WTC11 (cell line): ENCODE results near the gene CTNND2. TPM values are rescaled to one million over a fixed set of nuclear protein-coding genes. Genes with fewer than 3 reads are reported as not detected.

Experiments used
- ATAC-seq: fragments of 200-7000 bp; cut with Tn5 transposase; 2 replicates; pipeline ENCODE4 v1.10.0; 2021; ENCODE audit warnings: mild to moderate bottlenecking, moderate library complexity
- CTCF ChIA-PET: fragments of 300-600 bp; sonication (Branson Sonifier 250); formaldehyde crosslinking; loops from one replicate; lab custom pipeline; 2021; ENCODE audit warnings: antibody characterized with exemption; lab: Charles Lee
- POLR2A ChIA-PET: fragments of 350-600 bp; sonication (Branson Sonifier 250); formaldehyde crosslinking; loops from one replicate; lab custom pipeline; 2021; ENCODE audit warnings: antibody characterized with exemption; lab: Charles Lee
- DNase-seq: peaks from one replicate; pipeline ENCODE4 v3.0.0; 2021; ENCODE audit warnings: low spot score
- H3K27ac Mint-ChIP-seq: 2 replicates; pipeline ENCODE4 v1.8.0; 2021; ENCODE audit warnings: mixed read lengths
- H3K27me3 Mint-ChIP-seq: 2 replicates; pipeline ENCODE4 v1.8.0; 2021; ENCODE audit warnings: low read depth, mild to moderate bottlenecking, moderate library complexity, mixed read lengths
- H3K36me3 Mint-ChIP-seq: 2 replicates; pipeline ENCODE4 v1.8.0; 2021; ENCODE audit warnings: mixed read lengths
- H3K4me1 Mint-ChIP-seq: 2 replicates; pipeline ENCODE4 v1.8.0; 2022; ENCODE audit warnings: mixed read lengths
- H3K4me3 Mint-ChIP-seq: 2 replicates; pipeline ENCODE4 v1.8.0; 2021; ENCODE audit warnings: mild to moderate bottlenecking, moderate library complexity, mixed read lengths
- H3K9me3 Mint-ChIP-seq: 2 replicates; pipeline ENCODE4 v1.8.0; 2021; ENCODE audit warnings: mixed read lengths
- ATF1 ChIP-seq: sonication (generic); formaldehyde crosslinking; IDR thresholded peaks from 2 replicates; pipeline ENCODE4 v1.8.1; 2023; ENCODE audit warnings: mild to moderate bottlenecking, moderate library complexity, missing genetic modification reagents
- CREB1 ChIP-seq: sonication (generic); formaldehyde crosslinking; IDR thresholded peaks from 2 replicates; pipeline ENCODE4 v1.8.0; 2023; ENCODE audit warnings: mild to moderate bottlenecking, missing genetic modification reagents
- CREM ChIP-seq: sonication (generic); formaldehyde crosslinking; IDR thresholded peaks from 2 replicates; pipeline ENCODE4 v1.8.1; 2022; ENCODE audit warnings: mild to moderate bottlenecking, missing genetic modification reagents, moderate library complexity
- ESRRA ChIP-seq: sonication (generic); formaldehyde crosslinking; IDR thresholded peaks from 2 replicates; pipeline ENCODE4 v1.8.1; 2022; ENCODE audit warnings: mild to moderate bottlenecking, missing genetic modification reagents, borderline replicate concordance
- FOXK1 ChIP-seq: sonication (generic); formaldehyde crosslinking; IDR thresholded peaks from 2 replicates; pipeline ENCODE4 v1.8.0; 2022; ENCODE audit warnings: mild to moderate bottlenecking, moderate library complexity, missing genetic modification reagents
- IRF2 ChIP-seq: sonication (generic); formaldehyde crosslinking; IDR thresholded peaks from 2 replicates; pipeline ENCODE4 v1.8.0; 2022; ENCODE audit warnings: low read depth, missing genetic modification reagents, borderline replicate concordance
- JAZF1 ChIP-seq: fragments of 250-450 bp; sonication (Bioruptor Pico); IDR thresholded peaks from 2 replicates; pipeline ENCODE4 v1.9.0; 2021; ENCODE audit warnings: moderate library complexity, mild to moderate bottlenecking, inconsistent platforms
- JUN ChIP-seq: sonication (generic); formaldehyde crosslinking; IDR thresholded peaks from 2 replicates; pipeline ENCODE4 v1.8.0; 2023; ENCODE audit warnings: mild to moderate bottlenecking, missing genetic modification reagents
- NFE2L1 ChIP-seq: sonication (generic); formaldehyde crosslinking; IDR thresholded peaks from 2 replicates; pipeline ENCODE4 v1.8.1; 2023; ENCODE audit warnings: missing genetic modification reagents
- NR2C2 ChIP-seq: sonication (generic); formaldehyde crosslinking; IDR thresholded peaks from 2 replicates; pipeline ENCODE4 v1.8.0; 2022; ENCODE audit warnings: mild to moderate bottlenecking, missing genetic modification reagents
- TCF7 ChIP-seq: sonication (generic); formaldehyde crosslinking; IDR thresholded peaks from 2 replicates; pipeline ENCODE4 v1.8.0; 2022; ENCODE audit warnings: mild to moderate bottlenecking, low read depth, missing genetic modification reagents, moderate library complexity
- TEAD1 ChIP-seq: sonication (generic); formaldehyde crosslinking; IDR thresholded peaks from 2 replicates; pipeline ENCODE4 v1.8.0; 2022; ENCODE audit warnings: mild to moderate bottlenecking, missing genetic modification reagents
- TEAD4 ChIP-seq: sonication (generic); formaldehyde crosslinking; IDR thresholded peaks from 2 replicates; pipeline ENCODE4 v1.8.0; 2022; ENCODE audit warnings: mild to moderate bottlenecking, missing genetic modification reagents
- TP53 ChIP-seq: sonication (generic); formaldehyde crosslinking; IDR thresholded peaks from 2 replicates; pipeline ENCODE4 v1.8.1; 2023; ENCODE audit warnings: mild to moderate bottlenecking, missing genetic modification reagents
- ZNF138 ChIP-seq: sonication (generic); formaldehyde crosslinking; conservative IDR thresholded peaks from 2 replicates; pipeline ENCODE4 v1.8.1; 2022; ENCODE audit warnings: mild to moderate bottlenecking, moderate library complexity, missing genetic modification reagents
- ZNF317 ChIP-seq: sonication (generic); formaldehyde crosslinking; IDR thresholded peaks from 2 replicates; pipeline ENCODE4 v1.8.1; 2023; ENCODE audit warnings: low read depth, mild to moderate bottlenecking, moderate library complexity, missing genetic modification reagents, borderline replicate concordance
- total RNA-seq: library from RNA; stranded (reverse); gene quantifications from 3 replicates; pipeline ENCODE4 v1.2.3, GENCODE V29; 2021
- TF ChIP-seq, protein P1 (sequence below): sonication (generic); formaldehyde crosslinking; conservative IDR thresholded peaks from 2 replicates; pipeline ENCODE4 v1.8.1; 2023; ENCODE audit warnings: mild to moderate bottlenecking, low read depth, missing genetic modification reagents, moderate library complexity
- TF ChIP-seq, protein P2 (sequence below): fragments of 250-450 bp; sonication (Bioruptor Pico); IDR thresholded peaks from 2 replicates; pipeline ENCODE4 v1.9.0; 2021; ENCODE audit warnings: mild to moderate bottlenecking
- TF ChIP-seq, protein P3 (sequence below): sonication (generic); formaldehyde crosslinking; IDR thresholded peaks from 2 replicates; pipeline ENCODE4 v1.8.1; 2022; ENCODE audit warnings: low read depth, missing genetic modification reagents, borderline replicate concordance
- TF ChIP-seq, protein P4 (sequence below): sonication (generic); formaldehyde crosslinking; IDR thresholded peaks from 2 replicates; pipeline ENCODE4 v1.8.0; 2023; ENCODE audit warnings: mild to moderate bottlenecking, missing genetic modification reagents

CTNND2 gene
- total RNA-seq, 1 experiment from 2014 or later = 11.9 TPM

DNA sequence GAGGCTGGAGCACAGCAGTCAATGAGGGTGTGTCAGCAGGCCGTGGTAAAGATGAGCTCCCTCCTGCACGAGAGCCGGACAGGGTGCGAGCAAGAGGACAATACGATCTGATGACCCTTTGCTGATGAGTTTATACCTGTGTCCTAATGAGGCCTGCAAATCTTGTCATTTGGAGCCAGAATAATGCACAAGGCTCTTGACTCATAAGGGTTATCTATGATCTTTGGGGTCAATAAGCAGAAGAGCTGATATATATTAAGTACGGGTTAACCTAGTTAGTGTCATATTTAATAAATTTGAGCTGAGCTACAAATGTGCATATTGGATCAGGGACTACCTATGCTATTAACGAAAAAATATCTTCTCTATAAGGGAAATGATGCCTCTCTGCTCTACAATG lies 46.9 kb downstream of the CTNND2 start:
- no peak for DNase-seq
- no peak overlapping the region for H3K27ac Mint-ChIP-seq
- no peak overlapping the region for H3K4me3 Mint-ChIP-seq
- TF ChIP-seq, protein P1, sequence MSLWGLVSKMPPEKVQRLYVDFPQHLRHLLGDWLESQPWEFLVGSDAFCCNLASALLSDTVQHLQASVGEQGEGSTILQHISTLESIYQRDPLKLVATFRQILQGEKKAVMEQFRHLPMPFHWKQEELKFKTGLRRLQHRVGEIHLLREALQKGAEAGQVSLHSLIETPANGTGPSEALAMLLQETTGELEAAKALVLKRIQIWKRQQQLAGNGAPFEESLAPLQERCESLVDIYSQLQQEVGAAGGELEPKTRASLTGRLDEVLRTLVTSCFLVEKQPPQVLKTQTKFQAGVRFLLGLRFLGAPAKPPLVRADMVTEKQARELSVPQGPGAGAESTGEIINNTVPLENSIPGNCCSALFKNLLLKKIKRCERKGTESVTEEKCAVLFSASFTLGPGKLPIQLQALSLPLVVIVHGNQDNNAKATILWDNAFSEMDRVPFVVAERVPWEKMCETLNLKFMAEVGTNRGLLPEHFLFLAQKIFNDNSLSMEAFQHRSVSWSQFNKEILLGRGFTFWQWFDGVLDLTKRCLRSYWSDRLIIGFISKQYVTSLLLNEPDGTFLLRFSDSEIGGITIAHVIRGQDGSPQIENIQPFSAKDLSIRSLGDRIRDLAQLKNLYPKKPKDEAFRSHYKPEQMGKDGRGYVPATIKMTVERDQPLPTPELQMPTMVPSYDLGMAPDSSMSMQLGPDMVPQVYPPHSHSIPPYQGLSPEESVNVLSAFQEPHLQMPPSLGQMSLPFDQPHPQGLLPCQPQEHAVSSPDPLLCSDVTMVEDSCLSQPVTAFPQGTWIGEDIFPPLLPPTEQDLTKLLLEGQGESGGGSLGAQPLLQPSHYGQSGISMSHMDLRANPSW (CRISPR knock-in tag) = no peak
- TF ChIP-seq JUN (CRISPR knock-in tag) (no peak), ZNF138 (no peak)
- TF ChIP-seq, all 79 proteins: peak for 0
- Mint-ChIP-seq H3K4me1 (no peaks in the 10 kb centered on the region), H3K9me3 (no peaks in the 10 kb centered on the region), H3K27me3 (no peaks in the 10 kb centered on the region; the same call in 1 of the 2 replicates), H3K36me3 (no peaks in the 10 kb centered on the region)
- CTCF ChIA-PET = no interaction called here
- ATAC-seq = no peak
- POLR2A ChIA-PET = no interaction called here

DNA sequence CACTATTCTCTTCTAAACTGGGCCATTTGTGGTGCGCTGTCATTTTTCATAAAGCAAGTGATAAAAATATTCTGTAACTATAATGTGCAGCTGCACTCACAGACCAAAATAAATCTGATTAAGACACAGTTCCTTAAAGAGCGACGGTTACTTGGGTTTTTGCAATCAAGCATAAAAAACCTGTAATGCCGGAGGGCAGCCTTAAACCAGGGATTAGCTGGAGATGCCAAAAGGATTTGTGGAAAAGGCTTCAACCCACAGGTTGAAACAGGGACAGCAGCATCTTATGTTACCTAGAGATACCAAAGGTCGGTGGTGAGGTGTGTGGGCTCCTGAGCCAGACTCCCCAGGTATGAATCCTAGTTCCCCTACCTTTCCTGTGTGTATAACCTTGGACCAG lies 49.3 kb downstream of the CTNND2 start:
- H3K9me3 Mint-ChIP-seq = no peaks in the 10 kb centered on the region
- no peak for ATAC-seq
- no peak for TF ChIP-seq ESRRA (CRISPR knock-in tag)
- TF ChIP-seq TP53 (CRISPR knock-in tag) = no peak
- TF ChIP-seq, protein P2, sequence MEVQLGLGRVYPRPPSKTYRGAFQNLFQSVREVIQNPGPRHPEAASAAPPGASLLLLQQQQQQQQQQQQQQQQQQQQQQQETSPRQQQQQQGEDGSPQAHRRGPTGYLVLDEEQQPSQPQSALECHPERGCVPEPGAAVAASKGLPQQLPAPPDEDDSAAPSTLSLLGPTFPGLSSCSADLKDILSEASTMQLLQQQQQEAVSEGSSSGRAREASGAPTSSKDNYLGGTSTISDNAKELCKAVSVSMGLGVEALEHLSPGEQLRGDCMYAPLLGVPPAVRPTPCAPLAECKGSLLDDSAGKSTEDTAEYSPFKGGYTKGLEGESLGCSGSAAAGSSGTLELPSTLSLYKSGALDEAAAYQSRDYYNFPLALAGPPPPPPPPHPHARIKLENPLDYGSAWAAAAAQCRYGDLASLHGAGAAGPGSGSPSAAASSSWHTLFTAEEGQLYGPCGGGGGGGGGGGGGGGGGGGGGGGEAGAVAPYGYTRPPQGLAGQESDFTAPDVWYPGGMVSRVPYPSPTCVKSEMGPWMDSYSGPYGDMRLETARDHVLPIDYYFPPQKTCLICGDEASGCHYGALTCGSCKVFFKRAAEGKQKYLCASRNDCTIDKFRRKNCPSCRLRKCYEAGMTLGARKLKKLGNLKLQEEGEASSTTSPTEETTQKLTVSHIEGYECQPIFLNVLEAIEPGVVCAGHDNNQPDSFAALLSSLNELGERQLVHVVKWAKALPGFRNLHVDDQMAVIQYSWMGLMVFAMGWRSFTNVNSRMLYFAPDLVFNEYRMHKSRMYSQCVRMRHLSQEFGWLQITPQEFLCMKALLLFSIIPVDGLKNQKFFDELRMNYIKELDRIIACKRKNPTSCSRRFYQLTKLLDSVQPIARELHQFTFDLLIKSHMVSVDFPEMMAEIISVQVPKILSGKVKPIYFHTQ (CRISPR knock-in tag) = no peak
- H3K4me1 Mint-ChIP-seq = no peaks in the 10 kb centered on the region; the same call in 1 of the 2 replicates
- DNase-seq = no peak
- ChIA-PET CTCF (no interaction called here), POLR2A (no interaction called here)
- H3K4me3 Mint-ChIP-seq = no peak overlapping the region
- H3K27me3 Mint-ChIP-seq = no peaks in the 10 kb centered on the region; the same call in 1 of the 2 replicates
- H3K36me3 Mint-ChIP-seq = no peaks in the 10 kb centered on the region
- no peak overlapping the region for H3K27ac Mint-ChIP-seq

DNA sequence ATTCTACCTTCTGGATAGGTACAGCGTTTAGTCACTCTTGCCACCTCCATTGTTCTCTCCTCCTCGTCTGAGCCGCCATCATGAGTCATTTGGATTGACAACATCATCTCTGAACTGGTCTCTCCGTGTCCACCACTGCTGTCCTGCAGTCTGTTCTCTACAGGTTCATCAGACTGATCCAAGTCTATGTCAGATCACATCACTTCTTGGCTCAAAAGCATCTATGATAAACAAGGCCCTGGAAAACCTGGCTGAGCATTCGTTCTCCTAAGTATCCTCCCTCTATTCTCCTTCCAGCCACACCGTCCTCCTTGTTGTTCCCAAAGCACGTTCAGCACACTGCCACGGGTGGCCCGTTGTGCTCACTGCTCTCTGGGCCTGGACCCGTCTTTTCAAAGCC lies 50.5 kb downstream of the CTNND2 start:
- no peak for ATAC-seq
- TF ChIP-seq, protein P3, sequence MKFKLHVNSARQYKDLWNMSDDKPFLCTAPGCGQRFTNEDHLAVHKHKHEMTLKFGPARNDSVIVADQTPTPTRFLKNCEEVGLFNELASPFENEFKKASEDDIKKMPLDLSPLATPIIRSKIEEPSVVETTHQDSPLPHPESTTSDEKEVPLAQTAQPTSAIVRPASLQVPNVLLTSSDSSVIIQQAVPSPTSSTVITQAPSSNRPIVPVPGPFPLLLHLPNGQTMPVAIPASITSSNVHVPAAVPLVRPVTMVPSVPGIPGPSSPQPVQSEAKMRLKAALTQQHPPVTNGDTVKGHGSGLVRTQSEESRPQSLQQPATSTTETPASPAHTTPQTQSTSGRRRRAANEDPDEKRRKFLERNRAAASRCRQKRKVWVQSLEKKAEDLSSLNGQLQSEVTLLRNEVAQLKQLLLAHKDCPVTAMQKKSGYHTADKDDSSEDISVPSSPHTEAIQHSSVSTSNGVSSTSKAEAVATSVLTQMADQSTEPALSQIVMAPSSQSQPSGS (CRISPR knock-in tag) = no peak
- no peak for TF ChIP-seq NFE2L1
- no peak for TF ChIP-seq CREB1
- TF ChIP-seq, protein P4, sequence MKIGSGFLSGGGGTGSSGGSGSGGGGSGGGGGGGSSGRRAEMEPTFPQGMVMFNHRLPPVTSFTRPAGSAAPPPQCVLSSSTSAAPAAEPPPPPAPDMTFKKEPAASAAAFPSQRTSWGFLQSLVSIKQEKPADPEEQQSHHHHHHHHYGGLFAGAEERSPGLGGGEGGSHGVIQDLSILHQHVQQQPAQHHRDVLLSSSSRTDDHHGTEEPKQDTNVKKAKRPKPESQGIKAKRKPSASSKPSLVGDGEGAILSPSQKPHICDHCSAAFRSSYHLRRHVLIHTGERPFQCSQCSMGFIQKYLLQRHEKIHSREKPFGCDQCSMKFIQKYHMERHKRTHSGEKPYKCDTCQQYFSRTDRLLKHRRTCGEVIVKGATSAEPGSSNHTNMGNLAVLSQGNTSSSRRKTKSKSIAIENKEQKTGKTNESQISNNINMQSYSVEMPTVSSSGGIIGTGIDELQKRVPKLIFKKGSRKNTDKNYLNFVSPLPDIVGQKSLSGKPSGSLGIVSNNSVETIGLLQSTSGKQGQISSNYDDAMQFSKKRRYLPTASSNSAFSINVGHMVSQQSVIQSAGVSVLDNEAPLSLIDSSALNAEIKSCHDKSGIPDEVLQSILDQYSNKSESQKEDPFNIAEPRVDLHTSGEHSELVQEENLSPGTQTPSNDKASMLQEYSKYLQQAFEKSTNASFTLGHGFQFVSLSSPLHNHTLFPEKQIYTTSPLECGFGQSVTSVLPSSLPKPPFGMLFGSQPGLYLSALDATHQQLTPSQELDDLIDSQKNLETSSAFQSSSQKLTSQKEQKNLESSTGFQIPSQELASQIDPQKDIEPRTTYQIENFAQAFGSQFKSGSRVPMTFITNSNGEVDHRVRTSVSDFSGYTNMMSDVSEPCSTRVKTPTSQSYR (CRISPR knock-in tag) = no peak
- no peak for TF ChIP-seq ATF1
- TF ChIP-seq, protein P2 (CRISPR knock-in tag) = no peak
- no peak for TF ChIP-seq IRF2
- no peak for TF ChIP-seq ZNF317 (CRISPR knock-in tag)
- TF ChIP-seq TEAD4 (CRISPR knock-in tag) = no peak
- no peak for TF ChIP-seq TEAD1 (CRISPR knock-in tag)
- no peak for TF ChIP-seq FOXK1 (CRISPR knock-in tag)
- TF ChIP-seq CREM (CRISPR knock-in tag) = no peak
- no peak for TF ChIP-seq TCF7 (CRISPR knock-in tag)
- TF ChIP-seq JAZF1 (CRISPR knock-in tag) = no peak
- TF ChIP-seq NR2C2 (CRISPR knock-in tag) = no peak

More for the DNA sequence above, 50.5 kb downstream of the CTNND2 start:
- ChIA-PET POLR2A (no interaction called here), CTCF (no interaction called here)
- Mint-ChIP-seq H3K4me3 (no peak overlapping the region), H3K36me3 (no peaks in the 10 kb centered on the region), H3K27ac (no peak overlapping the region), H3K4me1 (no peaks in the 10 kb centered on the region; the same call in 1 of the 2 replicates), H3K27me3 (no peaks in the 10 kb centered on the region; the same call in 1 of the 2 replicates), H3K9me3 (no peaks in the 10 kb centered on the region)
- no peak for DNase-seq
